ENCODE measurements around the gene OSBPL5.

Gene OSBPL5

GRCh38 chr11:3206922-3207204, 41.8 kb upstream of the OSBPL5 start:
- Histone ChIP-seq H3K4me3 (replicated peaks; ENCODE audit: low read depth, low read length) (no peak overlapping the region), H3K27me3 (replicated peaks; ENCODE audit: control insufficient read depth, insufficient read depth, low read length) (no peaks in the 10 kb centered on the region; the same call in 1 of the 2 replicates), H3K36me3 (ENCODE audit: control insufficient read depth, insufficient read depth, low read length) (no peaks in the 10 kb centered on the region)
- DNase-seq (ENCODE audit: extremely low read depth, insufficient read length) = no peak
- TF ChIP-seq CTCF (IDR thresholded peaks at IDR 0.05; ENCODE audit: insufficient read depth, low read length, poor library complexity, severe bottlenecking) = no peak

DNA sequence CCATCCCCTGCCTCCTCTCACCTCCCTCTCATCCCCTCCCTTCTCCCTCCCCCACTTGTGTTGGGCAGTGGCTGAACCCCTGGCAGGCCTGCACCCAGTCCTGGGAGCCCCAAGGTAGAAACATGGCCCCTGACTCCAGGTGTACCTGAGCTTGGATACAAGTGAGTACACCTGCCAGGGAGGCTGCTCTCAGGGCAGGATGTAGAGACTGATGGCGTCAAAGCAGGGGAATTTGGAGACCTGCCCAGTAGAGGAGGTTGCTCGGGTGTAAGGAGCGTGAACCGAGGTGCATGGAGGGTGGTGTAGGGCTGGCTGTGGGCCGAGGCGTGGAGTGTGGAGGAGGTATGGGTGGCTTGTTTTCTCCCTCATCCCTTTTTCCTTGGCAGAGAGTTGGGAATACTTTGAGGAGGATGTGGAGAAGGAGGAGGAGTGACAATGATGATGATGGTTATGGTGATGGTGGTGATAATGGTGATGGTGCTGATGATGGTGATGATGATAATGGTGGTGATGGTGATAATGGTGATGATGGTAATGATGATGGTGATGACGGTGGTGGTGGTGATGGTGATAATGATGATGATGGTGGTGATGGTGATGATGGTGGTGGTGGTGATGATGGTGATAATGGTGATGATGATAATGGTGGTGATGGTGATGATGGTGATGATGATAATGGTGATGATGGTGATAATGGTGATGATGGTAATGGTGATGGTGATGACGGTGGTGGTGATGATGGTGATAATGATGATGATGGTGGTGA, 41.2 kb upstream of the OSBPL5 start:
- Histone ChIP-seq H3K4me3 (replicated peaks; ENCODE audit: low read depth, low read length) (no peak overlapping the region), H3K27me3 (replicated peaks; ENCODE audit: control insufficient read depth, insufficient read depth, low read length) (no peaks in the 10 kb centered on the region; the same call in 1 of the 2 replicates), H3K36me3 (ENCODE audit: control insufficient read depth, insufficient read depth, low read length) (no peaks in the 10 kb centered on the region)
- no peak for TF ChIP-seq CTCF (IDR thresholded peaks at IDR 0.05; ENCODE audit: insufficient read depth, low read length, poor library complexity, severe bottlenecking)
- no peak for DNase-seq (ENCODE audit: extremely low read depth, insufficient read length)

- DNase-seq (ENCODE audit: extremely low read depth, insufficient read length) = no peak
- H3K27me3 ChIP-seq (replicated peaks; ENCODE audit: control insufficient read depth, insufficient read depth, low read length) = no peaks in the 10 kb centered on the region; the same call in 1 of the 2 replicates
- H3K4me3 ChIP-seq (replicated peaks; ENCODE audit: low read depth, low read length) = no peak overlapping the region
- TF ChIP-seq CTCF (IDR thresholded peaks at IDR 0.05; ENCODE audit: insufficient read depth, low read length, poor library complexity, severe bottlenecking) = no peak
- no peaks in the 10 kb centered on the region for H3K36me3 ChIP-seq (ENCODE audit: control insufficient read depth, insufficient read depth, low read length)
These were observed 40.4 kb upstream of the OSBPL5 start for GRCh38 chr11:3205261-3206155.

DNA sequence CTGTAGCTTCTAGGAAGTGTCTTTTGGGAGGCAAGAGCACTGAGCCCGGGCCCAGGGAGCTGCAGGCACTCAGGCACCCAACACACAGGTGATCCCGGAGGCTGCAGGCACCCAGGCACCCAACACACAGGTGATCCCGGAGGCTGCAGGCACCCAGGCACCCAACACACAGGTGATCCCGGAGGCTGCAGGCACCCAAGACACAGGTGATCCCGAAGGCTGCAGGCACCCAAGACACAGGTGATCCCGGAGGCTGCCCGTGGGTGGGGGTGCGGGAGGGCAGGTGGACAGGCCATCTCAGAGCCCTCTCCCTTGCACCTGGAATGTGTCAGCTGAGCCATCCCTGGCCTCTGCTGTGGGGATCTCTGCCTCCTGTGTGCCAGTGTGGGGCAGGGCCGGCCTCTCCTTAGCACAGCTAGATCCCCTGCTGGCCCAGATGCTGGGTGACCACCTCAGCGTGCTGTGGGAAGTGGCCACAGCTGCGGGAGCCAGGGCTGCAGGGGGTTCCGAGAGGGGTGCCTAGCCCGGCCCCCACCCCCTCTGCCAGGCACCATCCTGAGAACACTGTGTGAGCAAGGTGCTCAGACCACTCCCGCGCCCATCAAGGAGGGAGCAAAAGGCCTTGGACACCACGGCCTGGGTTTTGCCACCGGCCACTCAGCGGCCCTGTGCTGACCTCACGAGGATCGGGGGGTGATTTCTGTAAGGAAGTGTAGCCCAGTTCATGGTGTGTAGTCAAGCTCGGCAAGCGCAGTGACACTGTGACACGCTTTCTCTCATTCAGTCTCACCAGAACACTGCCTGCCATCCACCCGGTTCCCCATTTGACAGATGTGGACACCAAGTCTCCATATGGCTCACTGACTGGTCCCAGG, 39.3 kb upstream of the OSBPL5 start:
- no peak for DNase-seq (ENCODE audit: extremely low read depth, insufficient read length)
- Histone ChIP-seq H3K36me3 (ENCODE audit: control insufficient read depth, insufficient read depth, low read length) (no peaks in the 10 kb centered on the region), H3K4me3 (replicated peaks; ENCODE audit: low read depth, low read length) (no peak overlapping the region), H3K27me3 (replicated peaks; ENCODE audit: control insufficient read depth, insufficient read depth, low read length) (no peaks in the 10 kb centered on the region; the same call in 1 of the 2 replicates)
- no peak for TF ChIP-seq CTCF (IDR thresholded peaks at IDR 0.05; ENCODE audit: insufficient read depth, low read length, poor library complexity, severe bottlenecking)

- no peaks in the 10 kb centered on the region; the same call in 1 of the 2 replicates for H3K27me3 ChIP-seq (replicated peaks; ENCODE audit: control insufficient read depth, insufficient read depth, low read length)
- no peak for TF ChIP-seq CTCF (IDR thresholded peaks at IDR 0.05; ENCODE audit: insufficient read depth, low read length, poor library complexity, severe bottlenecking)
These were observed 38.3 kb upstream of the OSBPL5 start for GRCh38 chr11:3203221-3204043.

More at GRCh38 chr11:3203221-3204043, 38.3 kb upstream of the OSBPL5 start:
- Histone ChIP-seq H3K36me3 (ENCODE audit: control insufficient read depth, insufficient read depth, low read length) (no peaks in the 10 kb centered on the region), H3K4me3 (replicated peaks; ENCODE audit: low read depth, low read length) (no peak overlapping the region)
- no peak for DNase-seq (ENCODE audit: extremely low read depth, insufficient read length)

Measured in GM06990 (cell line).